Retinal pigment epithelial cell (primary cell): ENCODE data around the gene PRDM16.

Experiments
- DNase-seq: peaks from one replicate; pipeline ENCODE4 v3.0.0-alpha.2; 2010; ENCODE audit warnings: low read depth
- H3K4me3 ChIP-seq: 2 replicates; pipeline ENCODE4 v1.5.1; 2011; ENCODE audit warnings: mild to moderate bottlenecking, low read length, control low read depth, moderate library complexity
- TF ChIP-seq, protein P1 (sequence below): conservative IDR thresholded peaks from 2 replicates; pipeline ENCODE4 v1.5.1; 2011; ENCODE audit warnings: low read depth, low read length, control low read depth, inconsistent platforms

The PRDM16 gene

DNA sequence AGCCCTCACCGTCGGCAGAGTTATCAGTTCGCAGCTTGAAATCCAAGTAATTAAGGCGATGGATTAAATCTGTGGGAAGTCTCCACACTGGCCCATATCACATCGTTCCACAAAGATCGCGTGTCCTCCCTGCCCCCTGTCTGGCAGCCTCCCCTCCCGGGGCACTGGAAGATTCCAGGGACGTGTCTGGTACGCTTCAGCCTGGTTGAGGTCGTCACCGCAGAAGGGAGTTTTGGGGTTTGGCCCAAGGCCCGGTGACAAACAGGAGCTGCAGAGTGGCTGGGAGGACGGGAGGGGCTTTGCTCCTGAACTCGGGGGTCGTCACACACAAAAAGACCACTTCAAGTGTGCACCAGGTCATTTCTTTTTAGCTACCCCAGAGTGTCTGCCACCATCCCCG, 51.1 kb downstream of the PRDM16 start:
- TF ChIP-seq, protein P1, sequence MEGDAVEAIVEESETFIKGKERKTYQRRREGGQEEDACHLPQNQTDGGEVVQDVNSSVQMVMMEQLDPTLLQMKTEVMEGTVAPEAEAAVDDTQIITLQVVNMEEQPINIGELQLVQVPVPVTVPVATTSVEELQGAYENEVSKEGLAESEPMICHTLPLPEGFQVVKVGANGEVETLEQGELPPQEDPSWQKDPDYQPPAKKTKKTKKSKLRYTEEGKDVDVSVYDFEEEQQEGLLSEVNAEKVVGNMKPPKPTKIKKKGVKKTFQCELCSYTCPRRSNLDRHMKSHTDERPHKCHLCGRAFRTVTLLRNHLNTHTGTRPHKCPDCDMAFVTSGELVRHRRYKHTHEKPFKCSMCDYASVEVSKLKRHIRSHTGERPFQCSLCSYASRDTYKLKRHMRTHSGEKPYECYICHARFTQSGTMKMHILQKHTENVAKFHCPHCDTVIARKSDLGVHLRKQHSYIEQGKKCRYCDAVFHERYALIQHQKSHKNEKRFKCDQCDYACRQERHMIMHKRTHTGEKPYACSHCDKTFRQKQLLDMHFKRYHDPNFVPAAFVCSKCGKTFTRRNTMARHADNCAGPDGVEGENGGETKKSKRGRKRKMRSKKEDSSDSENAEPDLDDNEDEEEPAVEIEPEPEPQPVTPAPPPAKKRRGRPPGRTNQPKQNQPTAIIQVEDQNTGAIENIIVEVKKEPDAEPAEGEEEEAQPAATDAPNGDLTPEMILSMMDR: no peak
- no peak overlapping the region for H3K4me3 ChIP-seq
- no peak for DNase-seq

DNA sequence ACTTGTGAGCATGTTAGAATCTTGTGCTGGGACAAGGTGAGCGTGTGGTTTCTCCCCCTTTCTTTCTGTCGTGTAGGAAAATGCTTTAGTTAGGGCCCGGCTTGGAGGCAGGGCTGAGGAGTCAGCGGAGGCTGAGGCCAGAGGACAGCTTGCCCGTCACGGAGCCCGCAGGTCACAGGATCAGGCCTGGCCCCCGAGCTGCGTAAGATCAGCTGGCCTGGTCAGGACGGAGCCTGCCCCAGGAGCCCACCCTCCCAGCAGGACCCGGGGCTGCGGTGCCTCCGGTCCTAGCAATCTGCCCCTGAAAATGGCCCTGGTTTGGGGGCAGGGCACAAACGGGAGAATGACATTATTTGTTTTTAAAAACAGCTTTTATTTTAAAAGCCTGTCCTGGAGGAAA, 52.0 kb downstream of the PRDM16 start:
- DNase-seq: no peak
- no peak overlapping the region for H3K4me3 ChIP-seq
- TF ChIP-seq, protein P1: no peak

DNA sequence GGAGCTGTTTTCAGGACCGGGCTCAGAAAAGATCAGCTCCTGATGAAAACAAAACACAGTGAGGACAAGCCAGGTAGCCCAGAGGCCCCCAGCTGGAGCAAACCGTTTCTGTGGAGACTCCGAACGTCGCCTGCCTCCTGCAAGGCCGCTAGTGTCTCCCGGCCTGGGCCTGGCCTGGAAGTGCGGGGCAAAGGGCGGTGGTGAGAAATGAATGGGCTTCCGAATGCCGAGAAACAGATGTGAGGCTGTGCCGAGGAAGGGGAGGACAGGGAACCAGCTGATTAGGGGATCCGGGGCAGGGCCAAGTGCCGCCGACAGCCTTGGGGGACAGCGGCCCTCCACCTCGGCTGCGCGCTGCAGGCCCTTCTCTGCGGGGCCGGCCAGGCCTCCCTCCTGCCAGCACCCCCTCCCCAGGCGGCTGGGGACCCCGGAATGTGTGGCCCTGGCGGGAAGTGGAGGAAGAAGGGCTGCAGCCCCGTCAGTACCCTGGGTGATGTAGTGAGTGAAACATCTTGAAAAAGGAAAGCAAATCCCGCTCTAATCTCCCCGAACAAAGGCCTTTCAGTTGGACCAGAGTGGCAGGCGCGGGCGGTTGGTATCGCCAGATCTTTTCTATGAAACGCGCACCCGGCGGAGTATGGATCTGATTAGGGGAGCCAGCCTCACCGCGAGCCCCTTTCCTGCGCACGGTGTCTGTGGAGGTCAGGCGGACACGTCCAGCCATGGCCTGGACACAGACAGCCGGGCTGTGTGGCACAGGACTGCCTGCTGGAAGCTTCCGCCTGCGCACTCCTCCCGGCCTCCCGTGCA, 52.6 kb downstream of the PRDM16 start:
- H3K4me3 ChIP-seq: no peak overlapping the region
- TF ChIP-seq, protein P1: no peak
- no peak for DNase-seq

DNA sequence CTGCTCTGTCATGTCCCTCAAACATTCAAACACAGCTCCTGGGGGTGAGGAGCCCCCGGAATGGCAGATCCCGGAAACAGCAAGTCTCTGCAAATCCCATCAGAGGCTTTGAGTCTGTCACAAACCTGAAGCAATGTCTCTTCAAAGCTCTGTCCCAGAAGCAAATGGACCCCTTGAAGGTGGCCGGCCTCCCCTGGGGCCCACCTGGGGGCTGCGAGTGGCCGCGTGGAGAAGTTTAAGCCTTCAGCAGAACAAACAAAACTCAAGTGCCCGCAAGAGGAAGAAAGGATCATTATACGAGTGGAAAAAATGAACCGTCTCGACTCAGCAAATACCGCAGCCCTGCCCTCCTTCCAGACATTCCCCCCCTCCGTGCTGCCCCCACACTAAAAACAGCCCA, 53.3 kb downstream of the PRDM16 start:
- no peak overlapping the region for H3K4me3 ChIP-seq
- TF ChIP-seq, protein P1: no peak
- DNase-seq: no peak

DNA sequence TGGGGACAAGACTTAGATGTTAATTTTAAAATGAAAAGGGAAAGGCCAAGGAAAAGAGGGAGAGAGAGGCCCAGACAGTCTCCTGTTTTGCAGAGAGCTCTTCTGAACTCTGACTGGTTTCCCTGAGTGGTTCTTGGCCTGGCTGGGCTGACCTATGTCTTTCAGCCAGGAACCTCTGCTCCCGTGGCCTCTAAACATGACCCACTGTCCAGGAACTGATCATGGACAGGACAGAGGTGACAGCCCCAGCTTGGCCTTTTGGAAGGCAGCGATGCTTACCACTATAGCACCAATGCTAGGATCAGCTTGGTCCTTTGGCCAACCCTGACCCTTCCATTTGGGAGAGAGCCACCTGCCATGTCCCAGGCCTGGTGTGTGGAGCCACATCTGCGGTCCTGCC, 55.2 kb downstream of the PRDM16 start:
- TF ChIP-seq, protein P1: no peak
- no peak overlapping the region for H3K4me3 ChIP-seq
- no peak for DNase-seq

DNA sequence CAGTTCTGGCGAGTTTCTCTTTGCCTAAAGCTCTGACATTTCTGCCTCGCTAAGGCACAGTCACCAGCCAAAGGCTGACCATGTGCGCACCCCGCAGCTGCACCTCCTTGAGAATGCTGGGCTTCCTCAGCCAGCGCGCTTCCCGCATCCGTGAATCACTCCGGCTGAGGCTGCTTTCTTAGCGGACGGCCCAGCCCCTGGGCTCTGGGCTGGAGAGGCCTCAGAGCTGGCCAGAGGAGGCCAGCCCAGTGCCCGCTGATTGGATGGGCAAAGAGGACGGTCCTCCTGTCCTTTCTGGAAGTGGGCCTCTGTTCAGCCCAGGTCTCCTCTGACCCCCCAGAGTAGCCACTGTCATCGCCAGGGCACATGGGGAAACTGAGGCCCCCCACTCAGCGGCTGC, 56.1 kb downstream of the PRDM16 start:
- no peak for DNase-seq
- TF ChIP-seq, protein P1: no peak
- no peak overlapping the region for H3K4me3 ChIP-seq

DNA sequence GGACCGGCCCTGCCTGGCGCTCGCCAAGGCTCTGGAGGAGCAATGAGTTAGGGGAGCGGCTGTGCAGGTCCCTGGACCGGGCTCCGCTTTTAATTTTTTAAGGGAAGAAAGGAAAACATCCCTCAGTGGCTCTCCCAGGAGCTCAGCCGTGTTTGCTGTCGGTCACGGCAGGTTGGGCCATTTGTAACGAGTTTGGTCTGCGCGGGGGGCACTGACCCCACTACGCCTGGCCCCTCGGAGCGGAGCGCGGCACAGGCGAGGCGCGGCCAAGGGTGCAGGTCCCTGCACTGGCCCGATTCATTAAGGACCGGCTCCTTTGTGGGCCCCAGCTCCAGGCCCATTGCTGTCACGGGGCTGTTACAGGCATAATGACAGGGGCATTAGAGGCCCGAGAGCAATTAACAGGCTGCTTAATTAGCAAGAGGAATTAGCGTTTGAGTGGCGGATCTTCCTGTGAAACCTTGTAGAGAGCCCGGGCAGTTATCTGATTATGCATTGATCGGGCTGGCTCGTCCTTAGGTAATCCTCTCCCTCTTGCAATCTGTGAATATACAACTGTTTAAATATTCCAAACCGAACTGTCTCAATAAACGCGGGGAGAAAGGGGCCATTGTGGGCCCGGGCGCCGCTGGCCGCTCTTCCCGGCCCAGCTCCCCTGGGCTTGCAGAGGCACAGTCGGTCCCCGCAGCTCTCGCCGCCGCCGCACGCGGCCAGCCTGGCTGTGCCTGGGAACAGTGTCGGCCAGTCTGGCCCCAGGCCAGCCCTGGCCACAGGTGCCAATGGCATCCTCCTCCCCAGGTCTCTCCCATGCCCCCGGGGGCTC, 56.8 kb downstream of the PRDM16 start:
- H3K4me3 ChIP-seq: no peak overlapping the region
- TF ChIP-seq, protein P1: no peak
- no peak for DNase-seq
